ENCODE data around the gene CREB3L2. TPM values are rescaled to one million over a fixed set of nuclear protein-coding genes. Genes with fewer than 3 reads are reported as not detected.
"Not testable (repeated sequence)": the region's sequence is repeated elsewhere in the genome, so short reads cannot be mapped to it uniquely, and the experiment has no call there.

Gene CREB3L2
- total RNA-seq, 2 experiments from 2014 or later = 24.4 to 28.7 TPM

GRCh38 chr7:137978464-137979237, 23.2 kb downstream of the CREB3L2 start:
- Mint-ChIP-seq H3K4me3 (no peak overlapping the region), H3K27ac (no peak overlapping the region), H3K9me3 (ENCODE audit: low read depth) (peaks cover 11% of the 10 kb centered on the region), H3K27me3 (no peaks in the 10 kb centered on the region), H3K4me1 (no peaks in the 10 kb centered on the region), H3K36me3 (ENCODE audit: low read depth) (peaks cover 13% of the 10 kb centered on the region)
- CTCF ChIA-PET = interaction anchor here (1.6 kb wide), 1 partner anchor 24 kb away, joined by 3 read pairs; no protein-coding TSS in a partner anchor
- no peak for DNase-seq
- POLR2A ChIA-PET = no interaction called here
- intact Hi-C loops (cut with DNase I, micrococcal nuclease) = no loop called here
- no peak for ATAC-seq

GRCh38 chr7:137977173-137977572, 24.7 kb downstream of the CREB3L2 start:
- Mint-ChIP-seq H3K9me3 (ENCODE audit: low read depth) (peaks cover 2% of the 10 kb centered on the region), H3K27me3 (no peaks in the 10 kb centered on the region), H3K36me3 (ENCODE audit: low read depth) (peaks cover 3% of the 10 kb centered on the region), H3K4me3 (no peak overlapping the region), H3K4me1 (no peaks in the 10 kb centered on the region), H3K27ac (no peak overlapping the region)
- POLR2A ChIA-PET = no interaction called here
- intact Hi-C loops (cut with DNase I, micrococcal nuclease) = no loop called here
- CTCF ChIA-PET = no interaction called here
- no peak for DNase-seq
- ATAC-seq = no peak

- H3K36me3 Mint-ChIP-seq (ENCODE audit: low read depth) = peaks cover 3% of the 10 kb centered on the region
- H3K9me3 Mint-ChIP-seq (ENCODE audit: low read depth) = peaks cover 2% of the 10 kb centered on the region
- H3K27me3 Mint-ChIP-seq = no peaks in the 10 kb centered on the region
- DNase-seq (no peak), ATAC-seq (no peak)
- H3K4me3 Mint-ChIP-seq = no peak overlapping the region
- POLR2A ChIA-PET = no interaction called here
- CTCF ChIA-PET = no interaction called here
- H3K4me1 Mint-ChIP-seq = no peaks in the 10 kb centered on the region
- intact Hi-C loops (cut with DNase I, micrococcal nuclease) = no loop called here
- no peak overlapping the region for H3K27ac Mint-ChIP-seq
Observed at GRCh38 chr7:137976696-137977095, 25.2 kb downstream of the CREB3L2 start.

GRCh38 chr7:137976232-137976631, 25.7 kb downstream of the CREB3L2 start:
- Mint-ChIP-seq H3K4me1 (no peaks in the 10 kb centered on the region), H3K27me3 (no peaks in the 10 kb centered on the region), H3K9me3 (ENCODE audit: low read depth) (peaks cover 1% of the 10 kb centered on the region), H3K4me3 (no peak overlapping the region), H3K36me3 (ENCODE audit: low read depth) (peaks cover 3% of the 10 kb centered on the region), H3K27ac (no peak overlapping the region)
- intact Hi-C loops (cut with DNase I, micrococcal nuclease) = no loop called here
- ChIA-PET CTCF (no interaction called here), POLR2A (no interaction called here)
- ATAC-seq = no peak
- DNase-seq = no peak

- ChIA-PET POLR2A (no interaction called here), CTCF (interaction anchor here (0.7 kb wide), 1 partner anchor 16 kb away, joined by 3 read pairs; no protein-coding TSS in a partner anchor)
- no peaks in the 10 kb centered on the region for H3K9me3 Mint-ChIP-seq (ENCODE audit: low read depth)
- no peak for DNase-seq
- intact Hi-C loops (cut with DNase I, micrococcal nuclease) = no loop called here
- no peaks in the 10 kb centered on the region for H3K27me3 Mint-ChIP-seq
- H3K36me3 Mint-ChIP-seq (ENCODE audit: low read depth) = peaks cover 3% of the 10 kb centered on the region
- no peak overlapping the region for H3K27ac Mint-ChIP-seq
- H3K4me3 Mint-ChIP-seq = no peak overlapping the region
- no peak for ATAC-seq
- no peaks in the 10 kb centered on the region for H3K4me1 Mint-ChIP-seq
Observed at GRCh38 chr7:137975768-137976167, 26.1 kb downstream of the CREB3L2 start.

- Mint-ChIP-seq H3K4me3 (no peak overlapping the region), H3K27ac (no peak overlapping the region), H3K4me1 (no peaks in the 10 kb centered on the region), H3K9me3 (ENCODE audit: low read depth) (no peaks in the 10 kb centered on the region), H3K27me3 (no peaks in the 10 kb centered on the region), H3K36me3 (ENCODE audit: low read depth) (peaks cover 3% of the 10 kb centered on the region)
- ATAC-seq = no peak
- ChIA-PET CTCF (interaction anchor here (0.7 kb wide), 1 partner anchor 17 kb away, joined by 3 read pairs; no protein-coding TSS in a partner anchor), POLR2A (interaction anchor here (0.5 kb wide), 1 partner anchor 26 kb away, joined by 5 read pairs; no protein-coding TSS in a partner anchor)
- intact Hi-C loops (cut with DNase I, micrococcal nuclease) = no loop called here
- no peak for DNase-seq
Observed at GRCh38 chr7:137975221-137975620, 26.7 kb downstream of the CREB3L2 start.

GRCh38 chr7:137974766-137975165, 27.1 kb downstream of the CREB3L2 start:
- POLR2A ChIA-PET = no interaction called here
- no peaks in the 10 kb centered on the region for H3K9me3 Mint-ChIP-seq (ENCODE audit: low read depth)
- intact Hi-C loops (cut with DNase I, micrococcal nuclease) = no loop called here
- CTCF ChIA-PET = interaction anchor here (0.8 kb wide), 1 partner anchor 411 kb away, joined by 4 read pairs; no protein-coding TSS in a partner anchor
- no peak overlapping the region for H3K27ac Mint-ChIP-seq
- peaks cover 3% of the 10 kb centered on the region for H3K36me3 Mint-ChIP-seq (ENCODE audit: low read depth)
- no peaks in the 10 kb centered on the region for H3K27me3 Mint-ChIP-seq
- no peak for ATAC-seq
- H3K4me3 Mint-ChIP-seq = no peak overlapping the region
- no peak for DNase-seq
- no peaks in the 10 kb centered on the region for H3K4me1 Mint-ChIP-seq

GRCh38 chr7:137970253-137970975, 31.5 kb downstream of the CREB3L2 start:
- Mint-ChIP-seq H3K36me3 (ENCODE audit: low read depth) (peaks cover 6% of the 10 kb centered on the region), H3K4me1 (peaks cover 23% of the 10 kb centered on the region), H3K4me3 (no peak overlapping the region), H3K27ac (no peak overlapping the region), H3K9me3 (ENCODE audit: low read depth) (no peaks in the 10 kb centered on the region), H3K27me3 (no peaks in the 10 kb centered on the region)
- ATAC-seq (no peak), DNase-seq (no peak)
- intact Hi-C loops (cut with DNase I, micrococcal nuclease) = no loop called here
- ChIA-PET POLR2A (no interaction called here), CTCF (interaction anchor here (0.5 kb wide), 1 partner anchor 49 kb away, joined by 3 read pairs; no protein-coding TSS in a partner anchor)

- DNase-seq (no peak), ATAC-seq (no peak)
- Mint-ChIP-seq H3K9me3 (ENCODE audit: low read depth) (no peaks in the 10 kb centered on the region), H3K27ac (no peak overlapping the region), H3K4me1 (peaks cover 23% of the 10 kb centered on the region), H3K27me3 (no peaks in the 10 kb centered on the region), H3K4me3 (no peak overlapping the region), H3K36me3 (ENCODE audit: low read depth) (peaks cover 6% of the 10 kb centered on the region)
- ChIA-PET CTCF (no interaction called here), POLR2A (no interaction called here)
- intact Hi-C loops (cut with DNase I, micrococcal nuclease) = no loop called here
Observed at GRCh38 chr7:137969828-137970227, 32.1 kb downstream of the CREB3L2 start.

GRCh38 chr7:137968890-137969289, 33.0 kb downstream of the CREB3L2 start:
- ATAC-seq = no peak
- POLR2A ChIA-PET = no interaction called here

GRCh38 chr7:137968339-137968738, 33.5 kb downstream of the CREB3L2 start:
- H3K27ac Mint-ChIP-seq; ATAC-seq; H3K4me3 Mint-ChIP-seq; POLR2A ChIA-PET; DNase-seq; intact Hi-C loops (cut with DNase I, micrococcal nuclease); H3K9me3 Mint-ChIP-seq (ENCODE audit: low read depth); H3K27me3 Mint-ChIP-seq; H3K36me3 Mint-ChIP-seq (ENCODE audit: low read depth): not testable (repeated sequence)
- H3K4me1 Mint-ChIP-seq = peaks cover 23% of the 10 kb centered on the region
- CTCF ChIA-PET = interaction anchor here (1.5 to 2.3 kb wide), 2 partner anchors 15 to 64 kb away, joined by 3 to 7 read pairs; no protein-coding TSS in a partner anchor

More at GRCh38 chr7:137968890-137969289, 33.0 kb downstream of the CREB3L2 start:
- Mint-ChIP-seq H3K27me3 (no peaks in the 10 kb centered on the region), H3K36me3 (ENCODE audit: low read depth) (peaks cover 6% of the 10 kb centered on the region), H3K4me3 (no peak overlapping the region), H3K4me1 (peaks cover 23% of the 10 kb centered on the region), H3K27ac (no peak overlapping the region), H3K9me3 (ENCODE audit: low read depth) (no peaks in the 10 kb centered on the region)
- intact Hi-C loops (cut with DNase I, micrococcal nuclease) = no loop called here
- CTCF ChIA-PET = interaction anchor here (2.3 kb wide), 1 partner anchor 65 kb away, joined by 7 read pairs; no protein-coding TSS in a partner anchor
- DNase-seq = no peak

Data from activated CD4-positive, alpha-beta T cell treated with anti-CD3 and anti-CD28 coated beads for 36 hours (primary cell).